ENCODE data around the gene KLF13. TPM values are rescaled to one million over a fixed set of nuclear protein-coding genes. Genes with fewer than 3 reads are reported as not detected.

KLF13 gene
- total and polyA plus RNA-seq, 2 donors (not counting 1 experiment from before 2014, with no cell fraction given) = 65.5 to 140 TPM

DNA sequence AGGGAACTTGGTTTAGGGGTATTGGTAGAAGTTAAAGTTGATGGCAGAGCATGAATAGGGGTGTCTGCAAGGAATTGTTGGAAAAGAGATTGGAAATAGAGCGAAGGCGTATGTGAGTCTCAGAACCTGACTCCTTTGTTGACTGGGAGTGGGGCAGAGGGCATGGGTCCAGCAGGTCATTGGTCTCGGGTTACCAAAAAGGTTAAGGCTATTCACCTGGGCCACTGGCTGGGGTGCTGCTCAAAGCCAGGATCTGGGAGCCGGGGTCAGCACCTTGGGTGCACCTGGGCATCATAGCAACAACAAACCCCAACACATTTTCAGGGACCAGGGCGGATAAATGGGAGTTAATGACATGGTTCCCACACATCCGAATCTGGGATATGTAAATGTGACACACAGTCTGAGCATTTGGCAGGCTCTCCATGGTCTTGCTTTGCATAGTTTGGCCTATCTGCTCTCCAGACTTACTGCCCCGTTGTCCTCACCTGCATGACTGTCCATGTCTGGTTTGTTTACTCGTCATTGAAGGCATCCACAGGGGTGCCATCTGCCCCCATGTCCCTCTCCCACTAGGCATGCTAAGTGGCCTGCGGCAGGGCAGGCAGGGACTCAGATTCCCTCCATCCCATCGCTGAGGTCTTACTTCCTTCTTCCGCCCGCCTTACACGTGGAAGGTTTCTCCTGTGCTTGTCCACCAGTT, 10.1 kb downstream of the KLF13 start:
- 99% methylated on average over 9 of the region's 13 CpGs for WGBS (ENCODE audit: insufficient coverage)
- no peaks in the 10 kb centered on the region for H3K27me3 Mint-ChIP-seq
- Histone ChIP-seq H3K27me3 (replicated peaks in 1 of 4; ENCODE audit: control extremely low read depth in 1 of 4, control insufficient read depth in 3 of 4, insufficient read depth in 4 of 4, low read length in 3 of 4) (no peaks in the 10 kb centered on the region), H3K36me3 (replicated peaks in 1 of 2; ENCODE audit: control extremely low read depth in 1 of 2, control insufficient read depth in 1 of 2, extremely low read depth in 1 of 2, insufficient read depth in 2 of 2, low read length in 1 of 2) (peaks cover 5 to 24% of the 10 kb centered on the region in 2 experiments), H3K9me3 (ENCODE audit: control extremely low read depth in 1 of 3, control insufficient read depth in 2 of 3, insufficient read depth in 1 of 3, low read length in 2 of 3) (no peaks in the 10 kb centered on the region), H3K4me1 (ENCODE audit: control insufficient read depth in 2 of 2, insufficient read depth in 2 of 2, low read length in 2 of 2) (peaks cover 94 to 97% of the 10 kb centered on the region in 2 donors), H3K4me3 (ENCODE audit: control extremely low read depth in 1 of 5, extremely low read depth in 1 of 5, insufficient read depth in 1 of 5, low read depth in 2 of 5, low read length in 4 of 5) (no peak overlapping the region), H2AFZ (ENCODE audit: insufficient read depth, low read depth, low read length, poor library complexity, severe bottlenecking) (no peak overlapping the region), H3K9ac (ENCODE audit: low read length) (no peak overlapping the region), H3K27ac (ENCODE audit: low read length in 2 of 2) (peak overlapping the region in 1 of 2 donors; percentile 13), H4K20me1 (ENCODE audit: control insufficient read depth, insufficient read depth, low read length, poor library complexity, severe bottlenecking) (peaks cover 100% of the 10 kb centered on the region), H3K79me2 (ENCODE audit: control insufficient read depth, insufficient read depth, low read length) (peaks cover 100% of the 10 kb centered on the region), H3K4me2 (replicated peaks; ENCODE audit: low read depth, low read length, poor library complexity, severe bottlenecking) (peak overlapping the region; percentile 89)
- H3K4me3 Mint-ChIP-seq = peak overlapping the region; percentile 40
- TF ChIP-seq, protein P1, sequence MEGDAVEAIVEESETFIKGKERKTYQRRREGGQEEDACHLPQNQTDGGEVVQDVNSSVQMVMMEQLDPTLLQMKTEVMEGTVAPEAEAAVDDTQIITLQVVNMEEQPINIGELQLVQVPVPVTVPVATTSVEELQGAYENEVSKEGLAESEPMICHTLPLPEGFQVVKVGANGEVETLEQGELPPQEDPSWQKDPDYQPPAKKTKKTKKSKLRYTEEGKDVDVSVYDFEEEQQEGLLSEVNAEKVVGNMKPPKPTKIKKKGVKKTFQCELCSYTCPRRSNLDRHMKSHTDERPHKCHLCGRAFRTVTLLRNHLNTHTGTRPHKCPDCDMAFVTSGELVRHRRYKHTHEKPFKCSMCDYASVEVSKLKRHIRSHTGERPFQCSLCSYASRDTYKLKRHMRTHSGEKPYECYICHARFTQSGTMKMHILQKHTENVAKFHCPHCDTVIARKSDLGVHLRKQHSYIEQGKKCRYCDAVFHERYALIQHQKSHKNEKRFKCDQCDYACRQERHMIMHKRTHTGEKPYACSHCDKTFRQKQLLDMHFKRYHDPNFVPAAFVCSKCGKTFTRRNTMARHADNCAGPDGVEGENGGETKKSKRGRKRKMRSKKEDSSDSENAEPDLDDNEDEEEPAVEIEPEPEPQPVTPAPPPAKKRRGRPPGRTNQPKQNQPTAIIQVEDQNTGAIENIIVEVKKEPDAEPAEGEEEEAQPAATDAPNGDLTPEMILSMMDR (IDR thresholded peaks at IDR 0.05) = no peak
- no peak for TF ChIP-seq EZH2 (IDR thresholded peaks at IDR 0.05; ENCODE audit: borderline replicate concordance, insufficient read depth, low read depth, low read length, poor library complexity, severe bottlenecking)
- intact Hi-C loops (cut with micrococcal nuclease) = no loop called here
- no peaks in the 10 kb centered on the region for H3K9me3 Mint-ChIP-seq (ENCODE audit: insufficient read depth)
- ATAC-seq (ENCODE audit: low read depth) (no peak), DNase-seq (no peak)
- ChIA-PET CTCF (no interaction called here), POLR2A (no interaction called here)
- peak overlapping the region; percentile 51 for H3K27ac Mint-ChIP-seq
- H3K4me1 Mint-ChIP-seq = peaks cover 94% of the 10 kb centered on the region

DNA sequence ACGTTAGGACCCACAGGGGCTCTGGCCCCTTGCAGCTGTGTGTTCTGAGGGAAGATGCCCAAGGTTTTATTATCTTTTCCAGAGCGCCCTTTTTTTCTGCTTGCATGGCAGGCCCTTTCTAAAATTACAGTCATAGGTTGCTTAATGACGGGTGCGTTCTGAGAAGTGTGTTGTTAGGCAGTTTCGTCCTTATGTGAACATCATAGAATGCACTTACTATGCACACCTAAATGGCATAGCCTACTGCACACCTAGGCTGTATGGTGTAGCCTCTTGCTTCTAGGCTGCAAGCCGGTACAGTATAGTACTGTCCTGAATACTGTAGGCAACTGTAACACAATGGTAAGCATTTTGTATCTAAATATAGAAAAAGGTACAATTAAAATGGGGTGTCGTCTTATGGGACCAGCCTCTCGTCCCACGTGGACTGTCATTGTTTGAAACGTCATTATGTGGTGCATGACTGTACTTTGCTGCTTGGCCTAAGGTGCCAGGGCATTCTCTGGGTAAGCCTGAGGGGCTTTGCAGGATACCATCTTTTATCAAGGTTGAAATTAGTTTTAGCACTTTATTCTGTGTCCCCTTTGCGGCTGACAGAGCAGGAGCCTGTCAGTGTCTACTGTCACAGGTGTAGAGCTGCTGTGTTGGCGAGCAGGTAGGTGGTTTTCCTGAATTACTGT, 10.9 kb downstream of the KLF13 start:
- TF ChIP-seq, protein P1 (IDR thresholded peaks at IDR 0.05) = no peak
- TF ChIP-seq EZH2 (IDR thresholded peaks at IDR 0.05; ENCODE audit: borderline replicate concordance, insufficient read depth, low read depth, low read length, poor library complexity, severe bottlenecking) = no peak
- 78% methylated on average over 8 of the region's 12 CpGs for WGBS (ENCODE audit: insufficient coverage)
- H3K9ac ChIP-seq (ENCODE audit: low read length) = peak overlapping the region; percentile 27

More for the DNA sequence above, 10.9 kb downstream of the KLF13 start:
- Mint-ChIP-seq H3K27me3 (no peaks in the 10 kb centered on the region), H3K27ac (peak overlapping the region; percentile 84), H3K9me3 (ENCODE audit: insufficient read depth) (no peaks in the 10 kb centered on the region), H3K4me3 (peak overlapping the region; percentile 81), H3K4me1 (peaks cover 94% of the 10 kb centered on the region)
- H2AFZ ChIP-seq (ENCODE audit: insufficient read depth, low read depth, low read length, poor library complexity, severe bottlenecking) = no peak overlapping the region
- intact Hi-C loops (cut with micrococcal nuclease) = loop anchor here (1.0 kb wide), 1 partner anchor 7 kb away; no protein-coding TSS in a partner anchor
- H3K4me2 ChIP-seq (replicated peaks; ENCODE audit: low read depth, low read length, poor library complexity, severe bottlenecking) = peak overlapping the region; percentile 89
- ChIA-PET POLR2A (no interaction called here), CTCF (interaction anchor here (1.0 to 1.8 kb wide), 4 partner anchors 9 to 98 kb away, joined by 3 to 5 read pairs (median 4); no protein-coding TSS in a partner anchor)
- H4K20me1 ChIP-seq (ENCODE audit: control insufficient read depth, insufficient read depth, low read length, poor library complexity, severe bottlenecking) = peaks cover 100% of the 10 kb centered on the region
- H3K27ac ChIP-seq (ENCODE audit: low read length in 2 of 2) = peak overlapping the region; percentile 63 to 80
- H3K27me3 ChIP-seq (replicated peaks in 1 of 4; ENCODE audit: control extremely low read depth in 1 of 4, control insufficient read depth in 3 of 4, insufficient read depth in 4 of 4, low read length in 3 of 4) = no peaks in the 10 kb centered on the region
- H3K9me3 ChIP-seq (ENCODE audit: control extremely low read depth in 1 of 3, control insufficient read depth in 2 of 3, insufficient read depth in 1 of 3, low read length in 2 of 3) = no peaks in the 10 kb centered on the region
- DNase-seq = no peak
- peak overlapping the region in 1 of 5 experiments; percentile 27 for H3K4me3 ChIP-seq (ENCODE audit: control extremely low read depth in 1 of 5, extremely low read depth in 1 of 5, insufficient read depth in 1 of 5, low read depth in 2 of 5, low read length in 4 of 5)
- ATAC-seq (ENCODE audit: low read depth) = no peak
- H3K79me2 ChIP-seq (ENCODE audit: control insufficient read depth, insufficient read depth, low read length) = peaks cover 100% of the 10 kb centered on the region
- peaks cover 5 to 24% of the 10 kb centered on the region in 2 experiments for H3K36me3 ChIP-seq (replicated peaks in 1 of 2; ENCODE audit: control extremely low read depth in 1 of 2, control insufficient read depth in 1 of 2, extremely low read depth in 1 of 2, insufficient read depth in 2 of 2, low read length in 1 of 2)
- peaks cover 94 to 97% of the 10 kb centered on the region in 2 donors for H3K4me1 ChIP-seq (ENCODE audit: control insufficient read depth in 2 of 2, insufficient read depth in 2 of 2, low read length in 2 of 2)

All from B cell (primary cell).